GM23248 (cell line): ENCODE measurements around the gene ZFYVE21. TPM values are rescaled to one million over a fixed set of nuclear protein-coding genes. Genes with fewer than 3 reads are reported as not detected.

Source experiments
- DNase-seq: peaks from one replicate; pipeline ENCODE4 v3.0.0-alpha.2; 2015
- H2AFZ ChIP-seq: fragments of 200-600 bp; sonication (generic); 2 replicates; pipeline ENCODE4 v1.6.1; 2016; ENCODE audit warnings: antibody characterized with exemption
- H3F3A ChIP-seq: fragments of 200-600 bp; sonication (generic); 2 replicates; pipeline ENCODE4 v1.6.1; 2016; ENCODE audit warnings: mild to moderate bottlenecking, antibody characterized with exemption, mixed run types; ENCODE audit not compliant: insufficient read depth
- H3K27ac ChIP-seq: fragments of 200-600 bp; sonication (generic); 2 replicates; pipeline ENCODE4 v1.5.1; 2016; ENCODE audit warnings: mild to moderate bottlenecking
- H3K27me3 ChIP-seq: fragments of 200-600 bp; sonication (generic); replicated peaks from 2 replicates; pipeline ENCODE4 v1.6.1; 2016; ENCODE audit warnings: mild to moderate bottlenecking; ENCODE audit not compliant: insufficient read depth
- H3K36me3 ChIP-seq: fragments of 200-600 bp; sonication (generic); 2 replicates; pipeline ENCODE4 v1.6.1; 2016; ENCODE audit warnings: low read depth, mild to moderate bottlenecking
- H3K4me1 ChIP-seq: fragments of 200-600 bp; sonication (generic); 2 replicates; pipeline ENCODE4 v1.6.1; 2016; ENCODE audit warnings: mild to moderate bottlenecking; ENCODE audit not compliant: insufficient read depth
- H3K4me2 ChIP-seq: fragments of 200-600 bp; sonication (generic); one replicate; pipeline ENCODE4 v1.6.1; 2016; ENCODE audit warnings: mild to moderate bottlenecking; ENCODE audit not compliant: unreplicated experiment
- H3K4me3 ChIP-seq: fragments of 200-600 bp; sonication (generic); 2 replicates; pipeline ENCODE4 v1.5.1; 2016; ENCODE audit warnings: mild to moderate bottlenecking
- H3K79me2 ChIP-seq: fragments of 200-600 bp; sonication (generic); 2 replicates; pipeline ENCODE4 v1.6.1; 2016; ENCODE audit warnings: mild to moderate bottlenecking; ENCODE audit not compliant: insufficient read depth
- H3K9ac ChIP-seq: fragments of 200-600 bp; sonication (generic); 2 replicates; pipeline ENCODE4 v1.6.1; 2016; ENCODE audit warnings: mild to moderate bottlenecking
- H3K9me2 ChIP-seq: fragments of 200-600 bp; sonication (generic); 2 replicates; pipeline ENCODE4 v1.6.1; 2016; ENCODE audit warnings: mixed run types, mild to moderate bottlenecking, moderate library complexity; ENCODE audit not compliant: insufficient read depth
- H3K9me3 ChIP-seq: fragments of 200-600 bp; sonication (generic); one replicate; pipeline ENCODE4 v1.6.1; 2017; ENCODE audit warnings: low read depth
- H4K20me1 ChIP-seq: fragments of 200-600 bp; sonication (generic); 2 replicates; pipeline ENCODE4 v1.6.0; 2016; ENCODE audit not compliant: insufficient read depth
- EZH2 ChIP-seq: fragments of 200-600 bp; sonication (generic); IDR thresholded peaks from 2 replicates; pipeline ENCODE4 v1.6.1; 2018; ENCODE audit warnings: antibody characterized with exemption, mild to moderate bottlenecking; ENCODE audit not compliant: insufficient read depth, poor library complexity, severe bottlenecking
- EZH2phosphoT487 ChIP-seq: fragments of 200-600 bp; sonication (generic); IDR thresholded peaks from 2 replicates; pipeline ENCODE4 v1.6.1; 2018; ENCODE audit warnings: antibody characterized with exemption, moderate library complexity, mild to moderate bottlenecking, low read depth; ENCODE audit not compliant: insufficient read depth
- WGBS, 2 experiments: methylation state at CpG; one replicate each; pipeline ENCODE4 v1.1.6; 2015 to 2017; ENCODE audit warnings: low lambda C conversion rate in 2 of 2, low coverage in 1 of 2; ENCODE audit errors: missing lambda C conversion rate in 2 of 2; 5-methylcytosine and 5-hydroxymethylcytosine counted together
- in situ Hi-C: fragments of 300-500 bp; cut with MboI; formaldehyde crosslinking; loops from 2 replicates; pipeline ENCODE4 v1.15.0; 2020
- polyA plus RNA-seq: library from polyadenylated mRNA; unstranded; fragments of >200 nt; fragmentation: Nextera tagmentation; extraction: Ambion mirVana; gene quantifications from 2 replicates; pipeline ENCODE4 v1.2.1, GENCODE V29; 2016
- total RNA-seq: library from RNA; depleted of rRNA; stranded (reverse); fragments of >200 nt; shearing (Covaris generic); gene quantifications from 2 replicates; pipeline ENCODE4 v1.2.3, GENCODE V29; 2014

ZFYVE21 gene
- total and polyA plus RNA-seq, 2 experiments from 2014 or later = 77.4 to 112 TPM

DNA sequence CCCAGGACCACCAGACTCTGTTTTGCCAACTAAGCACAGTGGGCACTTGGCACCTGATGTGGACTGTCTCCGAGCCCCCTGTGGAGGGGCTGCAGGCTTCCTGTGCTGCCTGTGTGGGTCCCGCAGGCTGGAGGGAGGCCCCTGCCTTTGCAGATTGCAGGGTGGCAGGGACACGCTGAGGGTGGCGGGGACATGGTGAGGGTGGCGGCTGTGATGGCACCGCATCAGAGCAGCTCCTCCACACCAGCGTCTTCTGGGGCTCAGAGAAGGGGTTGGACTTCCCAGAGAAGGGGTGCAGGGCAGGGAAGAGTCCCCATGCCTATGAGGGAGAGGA is 8.1 kb downstream of the ZFYVE21 start:
- Histone ChIP-seq H3K27ac (peak overlapping the region; percentile 23; the same call in 1 of the 2 replicates), H3K9me3 (no peaks in the 10 kb centered on the region), H3K4me2 (no peak overlapping the region), H4K20me1 (no peaks in the 10 kb centered on the region; the same call in 1 of the 2 replicates), H3K27me3 (no peaks in the 10 kb centered on the region), H3K9me2 (no peaks in the 10 kb centered on the region), H3K9ac (peak overlapping the region; percentile 30; the same call in 1 of the 2 replicates), H3F3A (no peaks in the 10 kb centered on the region), H3K36me3 (no peaks in the 10 kb centered on the region), H3K4me3 (no peak overlapping the region), H3K4me1 (peaks cover 31% of the 10 kb centered on the region), H2AFZ (no peak overlapping the region), H3K79me2 (peaks cover 91% of the 10 kb centered on the region)
- in situ Hi-C loops = no loop called here
- TF ChIP-seq EZH2phosphoT487 = no peak
- no peak for TF ChIP-seq EZH2
- 61 to 67% methylated on average over 7 of the region's 7 CpGs for WGBS, 2 experiments
- no peak for DNase-seq

DNA sequence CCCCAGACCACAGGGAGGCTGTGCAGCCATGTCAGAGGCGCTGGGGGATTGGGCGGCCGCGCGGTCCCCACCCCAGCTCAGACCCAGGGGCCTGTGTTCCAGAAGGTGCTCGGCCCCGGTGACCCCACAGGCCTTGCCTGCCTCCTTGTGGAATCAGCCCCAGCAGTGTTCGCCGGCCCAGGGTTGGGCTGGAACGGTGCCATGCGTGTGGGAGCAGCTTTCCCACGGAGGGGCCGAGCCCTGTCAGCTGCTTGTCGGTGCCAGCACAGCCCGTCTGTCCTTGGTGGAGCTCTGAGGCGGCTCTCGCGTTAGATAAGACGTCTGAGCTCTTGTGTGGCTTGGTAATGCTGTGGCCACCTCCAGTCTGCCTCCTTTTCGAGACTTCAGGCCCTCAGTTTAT is 8.5 kb downstream of the ZFYVE21 start:
- in situ Hi-C loops = no loop called here

DNA sequence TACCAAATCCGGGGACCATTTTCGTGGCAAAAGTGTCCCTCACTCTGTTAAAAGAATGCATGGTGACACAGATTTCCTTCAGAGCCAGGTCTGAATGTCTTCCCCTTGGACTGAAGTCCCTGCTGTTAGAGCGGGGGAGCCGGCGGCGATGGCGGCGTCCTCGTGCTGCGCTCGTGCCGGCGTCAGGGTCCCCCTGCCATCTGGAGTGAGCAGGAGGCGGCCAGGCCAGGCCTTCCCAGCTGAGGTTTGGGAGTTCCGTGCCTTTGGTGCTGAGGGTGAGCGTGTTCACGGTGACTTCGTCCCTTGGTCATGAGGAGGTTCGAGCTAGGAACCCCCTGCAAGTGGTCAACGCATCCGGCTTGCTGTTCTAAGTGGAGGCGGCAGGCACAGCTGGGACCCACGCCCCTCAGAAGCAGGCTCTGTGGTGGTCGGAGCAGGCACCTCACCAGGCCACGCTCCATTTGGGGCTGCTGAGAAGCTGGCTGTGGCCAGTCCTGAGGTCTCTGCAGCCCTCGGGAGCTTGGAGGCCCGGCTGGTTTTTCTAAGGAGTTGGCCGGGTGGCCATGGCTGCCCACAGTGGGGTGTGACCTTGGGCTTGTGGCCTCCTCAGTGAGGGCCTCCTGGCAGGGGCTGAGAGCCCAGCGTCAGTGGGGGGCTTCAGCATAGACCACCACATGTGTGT is 9.5 kb downstream of the ZFYVE21 start:
- Histone ChIP-seq H3K4me3 (no peak overlapping the region), H2AFZ (no peak overlapping the region), H3K27me3 (no peaks in the 10 kb centered on the region), H3K4me2 (no peak overlapping the region), H3K27ac (no peak overlapping the region), H3F3A (no peaks in the 10 kb centered on the region), H3K4me1 (peaks cover 28% of the 10 kb centered on the region), H3K9me2 (no peaks in the 10 kb centered on the region), H3K9me3 (no peaks in the 10 kb centered on the region), H4K20me1 (no peaks in the 10 kb centered on the region; the same call in 1 of the 2 replicates), H3K79me2 (peaks cover 77% of the 10 kb centered on the region), H3K9ac (no peak overlapping the region), H3K36me3 (peaks cover 4% of the 10 kb centered on the region; the same call in 1 of the 2 replicates)
- WGBS, 2 experiments = 94 to 96% methylated on average over 28 to 29 of the region's 29 CpGs
- in situ Hi-C loops = no loop called here
- no peak for DNase-seq
- no peak for TF ChIP-seq EZH2phosphoT487
- TF ChIP-seq EZH2 = no peak

More for the DNA sequence above, 8.5 kb downstream of the ZFYVE21 start:
- H3K4me3 ChIP-seq = no peak overlapping the region
- H3K36me3 ChIP-seq = no peaks in the 10 kb centered on the region
- no peak overlapping the region for H3K4me2 ChIP-seq
- H4K20me1 ChIP-seq = no peaks in the 10 kb centered on the region; the same call in 1 of the 2 replicates
- WGBS, 2 experiments = 47 to 48% methylated on average over 20 of the region's 20 CpGs
- no peak for TF ChIP-seq EZH2phosphoT487
- TF ChIP-seq EZH2 = no peak
- peaks cover 28% of the 10 kb centered on the region for H3K4me1 ChIP-seq
- no peaks in the 10 kb centered on the region for H3K9me2 ChIP-seq
- peak overlapping the region; percentile 30 for H3K9ac ChIP-seq
- DNase-seq = peak; percentile 74
- peaks cover 87% of the 10 kb centered on the region for H3K79me2 ChIP-seq
- H3K27me3 ChIP-seq = no peaks in the 10 kb centered on the region
- H3K27ac ChIP-seq = no peak overlapping the region
- no peaks in the 10 kb centered on the region for H3K9me3 ChIP-seq
- no peaks in the 10 kb centered on the region for H3F3A ChIP-seq
- no peak overlapping the region for H2AFZ ChIP-seq

DNA sequence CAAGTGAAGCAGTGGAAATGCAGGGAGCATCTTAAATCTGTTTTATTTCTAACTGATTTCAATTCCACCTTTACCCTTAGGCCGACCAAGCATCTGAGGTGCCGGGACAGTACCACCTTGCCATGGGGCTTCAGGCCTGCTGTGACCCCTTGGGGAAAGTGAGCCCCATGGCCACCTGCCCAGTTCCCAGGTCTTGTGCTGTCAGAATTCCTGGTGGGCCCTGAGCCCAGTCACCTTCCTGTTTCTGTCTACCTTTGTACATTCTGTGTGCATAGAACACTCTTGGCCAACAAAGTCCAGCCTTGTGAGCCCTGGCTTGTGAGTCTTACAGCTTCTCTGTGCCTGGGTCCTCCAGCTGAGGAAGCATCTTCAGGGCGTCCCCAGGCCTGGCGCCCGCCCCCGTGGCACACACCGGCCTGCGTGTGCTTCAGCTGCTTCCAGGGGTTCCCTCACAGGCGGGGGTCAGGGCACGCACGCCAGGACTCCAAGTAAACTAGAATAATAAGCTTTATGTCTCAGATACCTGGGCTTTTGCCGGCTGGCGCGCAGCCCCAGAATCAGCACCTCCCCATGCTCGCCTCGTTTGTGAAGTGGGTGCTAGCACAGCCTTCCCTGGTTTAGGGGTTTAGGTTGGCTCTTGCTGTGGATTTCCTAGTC is 10.3 kb downstream of the ZFYVE21 start:
- Histone ChIP-seq H3K9ac (no peak overlapping the region), H3K9me3 (no peaks in the 10 kb centered on the region), H3K27ac (no peak overlapping the region), H3K4me1 (peaks cover 28% of the 10 kb centered on the region), H2AFZ (no peak overlapping the region), H3K79me2 (peaks cover 70% of the 10 kb centered on the region), H3F3A (no peaks in the 10 kb centered on the region), H3K9me2 (no peaks in the 10 kb centered on the region), H3K36me3 (peaks cover 4% of the 10 kb centered on the region; the same call in 1 of the 2 replicates), H4K20me1 (no peaks in the 10 kb centered on the region; the same call in 1 of the 2 replicates), H3K27me3 (no peaks in the 10 kb centered on the region), H3K4me2 (no peak overlapping the region), H3K4me3 (no peak overlapping the region)
- DNase-seq = no peak
- WGBS, 2 experiments = 95 to 97% methylated on average over 16 of the region's 16 CpGs
- TF ChIP-seq EZH2 (no peak), EZH2phosphoT487 (no peak)
- in situ Hi-C loops = no loop called here
